ACC112 (cell line): ENCODE data around the gene TUBGCP6.

Source experiments
- H2AFZ ChIP-seq: fragments of 200-600 bp; sonication (generic); one replicate; pipeline ENCODE4 v1.6.0; 2017; ENCODE audit warnings: antibody characterized with exemption, low read length; ENCODE audit not compliant: unreplicated experiment
- H3K27ac ChIP-seq: fragments of 200-600 bp; sonication (generic); 2 replicates; pipeline ENCODE4 v1.5.1; 2014; ENCODE audit warnings: low read depth, mild to moderate bottlenecking, antibody characterized with exemption, low read length, moderate library complexity
- H3K27me3 ChIP-seq: fragments of 200-600 bp; sonication (generic); 2 replicates; pipeline ENCODE4 v1.6.1; 2014; ENCODE audit warnings: mild to moderate bottlenecking, antibody characterized with exemption, low read length, moderate library complexity, mixed read lengths; ENCODE audit not compliant: insufficient read depth
- H3K36me3 ChIP-seq: fragments of 200-600 bp; sonication (generic); 2 replicates; pipeline ENCODE4 v1.6.1; 2016; ENCODE audit warnings: mild to moderate bottlenecking, antibody characterized with exemption, low read length, moderate library complexity, mixed read lengths; ENCODE audit not compliant: insufficient read depth
- H3K4me1 ChIP-seq: fragments of 200-600 bp; sonication (generic); one replicate; pipeline ENCODE4 v1.6.1; 2016; ENCODE audit warnings: low read length, mixed read lengths; ENCODE audit not compliant: insufficient read depth, unreplicated experiment, control insufficient read depth
- H3K4me3 ChIP-seq: fragments of 200-600 bp; sonication (generic); 2 replicates; pipeline ENCODE4 v1.5.1; 2014; ENCODE audit warnings: mild to moderate bottlenecking, low read depth, low read length
- H3K79me2 ChIP-seq: fragments of 200-600 bp; sonication (generic); one replicate; pipeline ENCODE4 v1.6.0; 2016; ENCODE audit warnings: low read length; ENCODE audit not compliant: control insufficient read depth, unreplicated experiment, insufficient read depth

The TUBGCP6 gene

DNA sequence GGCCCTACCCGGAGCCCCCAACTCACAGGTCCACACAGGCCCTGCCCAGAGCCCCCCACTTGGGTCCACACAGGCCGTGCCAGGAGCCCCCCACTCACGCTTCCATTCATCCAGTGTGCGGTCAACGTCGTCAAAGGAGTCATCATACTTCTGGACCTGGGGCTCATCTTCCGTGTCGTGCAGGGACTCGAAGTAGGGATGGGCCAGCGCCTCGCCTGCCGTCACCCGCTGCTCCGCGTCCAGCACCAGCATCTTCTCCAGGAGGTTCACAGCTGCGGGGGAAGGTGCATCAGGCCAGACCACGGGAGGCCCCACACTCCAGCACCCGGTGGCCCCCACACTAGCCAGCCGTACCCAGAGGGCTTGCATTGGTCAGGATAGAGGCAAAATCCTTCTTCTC, 10.3 kb upstream of the TUBGCP6 start:
- H3K4me3 ChIP-seq = no peak overlapping the region
- no peak overlapping the region for H2AFZ ChIP-seq
- H3K4me1 ChIP-seq = peaks cover 2% of the 10 kb centered on the region
- H3K27me3 ChIP-seq = no peaks in the 10 kb centered on the region
- H3K36me3 ChIP-seq = no peaks in the 10 kb centered on the region
- H3K27ac ChIP-seq = no peak overlapping the region
- peaks cover 9% of the 10 kb centered on the region for H3K79me2 ChIP-seq

DNA sequence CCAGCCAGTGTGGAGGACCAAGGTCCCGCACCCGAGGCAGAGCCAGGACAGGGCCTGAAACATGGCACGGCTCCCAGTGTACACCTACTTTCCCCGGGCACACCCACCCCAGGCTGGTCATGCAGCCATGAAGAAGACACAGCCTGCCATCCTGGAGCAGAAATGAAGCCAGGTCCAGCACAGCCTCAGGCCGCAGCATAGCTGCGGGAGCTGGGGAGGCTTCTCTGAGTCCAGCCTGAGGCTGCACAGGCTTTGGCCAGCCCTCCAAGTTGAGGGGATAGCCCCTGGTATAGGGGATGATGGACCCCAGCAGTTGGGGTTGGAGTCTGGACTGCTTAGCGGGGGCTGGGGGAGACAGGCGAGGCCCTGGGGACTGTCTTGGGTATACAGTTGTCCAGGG, 9.1 kb upstream of the TUBGCP6 start:
- H2AFZ ChIP-seq = no peak overlapping the region
- H3K4me3 ChIP-seq = no peak overlapping the region
- peaks cover 5% of the 10 kb centered on the region for H3K4me1 ChIP-seq
- H3K27me3 ChIP-seq = no peaks in the 10 kb centered on the region
- no peak overlapping the region for H3K27ac ChIP-seq
- peaks cover 7% of the 10 kb centered on the region for H3K79me2 ChIP-seq
- no peaks in the 10 kb centered on the region for H3K36me3 ChIP-seq

DNA sequence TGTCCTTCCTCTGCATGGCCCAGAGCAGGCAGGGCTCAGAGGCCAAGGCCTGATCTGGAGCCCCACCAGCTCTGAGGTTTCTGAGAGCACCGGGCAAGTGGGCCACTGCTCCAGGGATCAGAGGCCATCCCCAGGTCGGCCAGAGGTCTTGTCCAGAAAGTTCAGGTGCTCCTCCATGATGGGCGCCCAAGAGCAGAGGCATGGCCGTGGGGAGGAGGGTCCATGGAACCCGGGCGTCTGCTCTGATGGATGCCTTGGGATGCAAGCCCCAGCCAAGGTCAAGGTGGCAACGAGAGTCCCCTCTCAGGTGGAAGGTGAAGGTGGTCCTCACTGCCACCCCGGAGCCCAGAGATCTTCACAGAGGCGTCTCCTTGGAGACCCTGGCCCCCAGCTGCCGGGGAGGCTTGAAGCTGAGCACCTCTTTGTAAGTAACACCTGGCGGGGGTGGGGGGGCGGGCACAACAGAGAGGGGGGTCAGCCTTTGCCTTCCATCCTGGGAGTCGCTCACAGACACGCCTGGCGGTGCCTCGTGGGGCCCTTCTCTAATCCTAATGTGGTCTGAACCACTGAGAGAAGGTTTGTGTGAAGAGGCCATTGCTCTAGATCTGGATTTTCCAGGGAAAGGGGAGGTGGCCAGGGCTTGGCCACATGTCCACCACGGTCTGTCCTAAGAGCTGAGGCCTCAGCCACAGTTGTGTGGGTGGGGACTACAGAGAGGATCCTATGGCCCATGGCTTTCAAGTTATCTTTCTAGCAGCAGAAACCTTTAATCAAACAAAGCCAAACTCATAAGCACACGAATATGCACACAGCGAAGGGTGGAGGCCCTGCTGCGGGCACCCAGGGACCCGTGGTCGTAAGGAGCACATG, 8.5 kb upstream of the TUBGCP6 start:
- H3K27ac ChIP-seq = no peak overlapping the region

DNA sequence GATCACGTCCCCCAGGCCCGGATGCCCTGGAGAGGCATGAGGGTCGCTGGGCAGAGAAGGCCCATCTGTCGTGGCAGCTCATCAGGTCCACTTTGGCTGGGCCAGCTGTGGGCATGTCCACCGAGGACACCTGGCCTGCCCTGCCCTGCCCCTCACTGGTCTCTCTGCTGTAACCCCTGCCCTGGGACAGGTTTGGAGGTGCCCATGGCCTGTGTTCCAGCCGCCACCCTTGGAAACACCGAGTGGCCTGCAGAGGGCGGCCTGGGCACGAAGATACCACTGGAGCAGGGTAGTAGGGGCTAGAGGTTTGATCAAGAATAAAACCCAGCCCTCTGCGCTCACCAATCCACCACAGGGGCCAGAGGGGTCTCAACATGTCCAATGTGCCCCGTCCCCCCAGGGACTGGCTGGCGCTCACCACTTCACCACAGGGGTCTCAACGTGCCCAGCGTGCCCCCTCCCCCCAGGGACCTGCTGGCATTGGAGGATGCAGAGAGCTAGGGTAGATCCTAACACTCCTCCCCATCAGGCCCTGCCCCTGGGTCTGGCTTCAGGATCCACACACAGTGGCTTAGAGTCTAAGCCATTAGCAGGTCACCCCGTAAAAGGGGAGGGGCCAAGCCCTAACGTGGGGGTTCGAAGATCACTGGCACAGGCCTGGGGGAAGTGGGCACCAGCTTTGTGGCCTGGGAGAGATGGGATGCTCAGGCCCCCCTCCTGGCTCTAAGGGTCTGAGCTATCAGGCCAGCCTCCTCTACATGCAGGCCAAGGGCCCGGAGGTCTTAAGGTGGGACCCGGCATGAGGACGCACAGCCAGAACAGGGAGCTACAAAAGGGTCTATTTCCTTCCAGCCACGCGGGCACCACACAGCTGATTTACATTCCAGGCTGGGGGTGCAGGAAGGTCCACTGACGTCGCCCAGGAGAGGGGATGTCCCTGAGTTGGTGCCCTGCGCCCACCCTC, 7.5 kb upstream of the TUBGCP6 start:
- H3K36me3 ChIP-seq = no peaks in the 10 kb centered on the region
- no peak overlapping the region for H2AFZ ChIP-seq
- peaks cover 4% of the 10 kb centered on the region for H3K79me2 ChIP-seq
- no peak overlapping the region for H3K27ac ChIP-seq
- no peak overlapping the region for H3K4me3 ChIP-seq
- H3K27me3 ChIP-seq = no peaks in the 10 kb centered on the region
- H3K4me1 ChIP-seq = peaks cover 5% of the 10 kb centered on the region

More for the DNA sequence above, 8.5 kb upstream of the TUBGCP6 start:
- Histone ChIP-seq H2AFZ (no peak overlapping the region), H3K27me3 (no peaks in the 10 kb centered on the region), H3K4me1 (peaks cover 5% of the 10 kb centered on the region), H3K36me3 (no peaks in the 10 kb centered on the region), H3K79me2 (peaks cover 4% of the 10 kb centered on the region), H3K4me3 (no peak overlapping the region)

DNA sequence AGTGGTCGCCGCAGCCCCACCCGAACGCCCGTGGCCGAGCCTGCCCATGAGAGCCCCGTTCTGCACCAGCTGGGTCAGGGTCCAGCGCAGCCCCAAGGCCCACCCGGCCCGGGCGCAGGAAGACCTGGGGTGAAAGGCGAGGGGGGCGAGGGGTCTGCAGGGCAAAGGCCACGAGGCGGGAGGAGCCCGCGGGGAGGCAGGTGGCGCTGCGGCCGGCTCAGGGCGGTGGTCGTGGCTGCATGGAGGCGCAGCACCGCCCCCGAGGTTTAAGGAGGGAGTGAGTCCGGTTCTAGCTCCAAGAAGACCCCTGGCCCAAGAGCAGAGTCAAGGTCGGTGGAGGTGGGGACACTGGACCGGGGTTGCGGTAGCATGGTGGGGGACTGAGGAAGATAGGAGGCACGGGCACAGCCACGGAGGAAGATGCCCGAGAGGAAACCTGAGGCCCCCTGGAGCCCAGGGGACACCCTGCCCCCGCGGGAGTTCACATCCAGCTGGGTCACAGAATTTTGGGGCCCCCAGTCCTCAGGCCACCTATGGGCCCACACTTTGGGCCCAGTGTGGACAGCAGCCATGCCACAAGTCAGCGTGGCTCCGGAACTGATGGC, 6.8 kb upstream of the TUBGCP6 start:
- Histone ChIP-seq H3K4me3 (peak overlapping the region; percentile 87), H3K4me1 (peaks cover 5% of the 10 kb centered on the region), H2AFZ (no peak overlapping the region), H3K27me3 (no peaks in the 10 kb centered on the region), H3K36me3 (no peaks in the 10 kb centered on the region), H3K79me2 (peaks cover 4% of the 10 kb centered on the region), H3K27ac (no peak overlapping the region)

DNA sequence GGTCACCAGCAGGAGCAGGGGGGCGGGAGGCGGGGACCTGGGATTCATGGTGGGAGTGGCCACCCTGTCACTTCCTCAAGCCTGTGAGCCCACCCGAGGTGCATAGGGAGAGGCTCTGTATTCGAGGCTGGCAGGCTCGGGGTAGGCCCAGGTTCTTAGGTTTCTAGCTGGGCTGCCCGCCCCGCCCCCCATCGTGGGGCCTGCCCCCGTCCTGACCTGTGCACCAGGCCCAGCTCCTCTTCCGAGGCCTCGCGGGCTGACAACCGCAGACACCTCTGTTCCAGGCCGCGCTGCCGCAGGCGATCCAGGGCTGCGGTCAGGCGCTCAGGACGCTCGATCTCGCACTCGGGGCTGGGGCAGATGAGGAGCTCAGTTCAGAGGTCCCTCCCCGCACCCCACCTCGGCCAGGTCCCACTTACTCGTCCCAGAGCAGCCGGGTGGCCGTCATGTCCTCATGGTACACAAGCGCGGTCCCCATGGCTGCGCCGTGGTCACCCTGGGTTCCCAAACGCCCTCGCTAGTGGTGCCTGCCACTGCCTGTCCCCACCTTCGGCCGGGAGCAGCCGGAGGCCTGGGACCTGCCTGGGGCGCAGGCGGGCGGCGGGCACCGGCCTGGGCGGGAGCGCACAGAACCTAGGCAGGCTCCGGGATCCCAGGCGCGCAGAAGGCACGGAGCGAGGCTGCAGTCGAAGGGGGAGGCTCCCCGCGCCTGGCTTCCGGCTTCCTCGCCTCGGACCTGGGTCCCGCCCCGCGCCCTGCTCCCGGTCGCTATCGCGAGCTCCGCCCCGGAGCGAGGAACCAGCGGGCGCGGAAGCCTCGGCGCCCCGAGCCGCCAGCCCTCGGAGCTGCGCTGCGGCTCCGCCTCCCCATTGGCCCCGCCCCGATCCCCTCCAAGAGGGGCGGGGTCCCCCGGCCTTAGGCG, 6.0 kb upstream of the TUBGCP6 start, which contains the start of gene HDAC10:
Gene HDAC10, minus strand, starts transcription at position 711 of the 922 bp plus-strand sequence. Its CDS starts 233 bp downstream, at position 478.
- Histone ChIP-seq H3K4me3 (peak within 1 kb of the TSS; percentile 87), H3K36me3 (no peaks in the 10 kb centered on the region), H3K79me2 (peaks cover 4% of the 10 kb centered on the region), H3K27me3 (no peaks in the 10 kb centered on the region), H3K4me1 (peaks cover 5% of the 10 kb centered on the region), H2AFZ (no peak within 1 kb of the TSS), H3K27ac (peak within 1 kb of the TSS; percentile 29; the same call in 1 of the 2 replicates)

DNA sequence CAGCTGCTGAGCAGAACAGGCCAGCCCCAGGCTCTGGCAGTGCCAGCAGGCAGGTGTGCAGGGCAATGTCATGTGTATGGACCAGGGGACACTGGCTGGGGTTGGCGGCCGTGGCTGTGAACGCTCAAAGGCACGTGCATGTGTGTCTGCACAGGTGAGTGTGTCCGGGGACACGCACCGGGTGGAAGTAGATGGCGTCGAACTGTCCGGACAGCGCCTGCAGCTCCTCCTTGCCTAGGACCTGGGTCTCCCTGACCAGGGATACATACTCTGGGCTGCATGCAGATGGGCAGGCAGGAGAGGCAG, 5.4 kb upstream of the TUBGCP6 start:
- Histone ChIP-seq H3K4me1 (peaks cover 5% of the 10 kb centered on the region), H3K79me2 (peaks cover 4% of the 10 kb centered on the region), H3K36me3 (no peaks in the 10 kb centered on the region), H3K27ac (no peak overlapping the region), H3K27me3 (no peaks in the 10 kb centered on the region), H3K4me3 (peak overlapping the region; percentile 87), H2AFZ (no peak overlapping the region)

DNA sequence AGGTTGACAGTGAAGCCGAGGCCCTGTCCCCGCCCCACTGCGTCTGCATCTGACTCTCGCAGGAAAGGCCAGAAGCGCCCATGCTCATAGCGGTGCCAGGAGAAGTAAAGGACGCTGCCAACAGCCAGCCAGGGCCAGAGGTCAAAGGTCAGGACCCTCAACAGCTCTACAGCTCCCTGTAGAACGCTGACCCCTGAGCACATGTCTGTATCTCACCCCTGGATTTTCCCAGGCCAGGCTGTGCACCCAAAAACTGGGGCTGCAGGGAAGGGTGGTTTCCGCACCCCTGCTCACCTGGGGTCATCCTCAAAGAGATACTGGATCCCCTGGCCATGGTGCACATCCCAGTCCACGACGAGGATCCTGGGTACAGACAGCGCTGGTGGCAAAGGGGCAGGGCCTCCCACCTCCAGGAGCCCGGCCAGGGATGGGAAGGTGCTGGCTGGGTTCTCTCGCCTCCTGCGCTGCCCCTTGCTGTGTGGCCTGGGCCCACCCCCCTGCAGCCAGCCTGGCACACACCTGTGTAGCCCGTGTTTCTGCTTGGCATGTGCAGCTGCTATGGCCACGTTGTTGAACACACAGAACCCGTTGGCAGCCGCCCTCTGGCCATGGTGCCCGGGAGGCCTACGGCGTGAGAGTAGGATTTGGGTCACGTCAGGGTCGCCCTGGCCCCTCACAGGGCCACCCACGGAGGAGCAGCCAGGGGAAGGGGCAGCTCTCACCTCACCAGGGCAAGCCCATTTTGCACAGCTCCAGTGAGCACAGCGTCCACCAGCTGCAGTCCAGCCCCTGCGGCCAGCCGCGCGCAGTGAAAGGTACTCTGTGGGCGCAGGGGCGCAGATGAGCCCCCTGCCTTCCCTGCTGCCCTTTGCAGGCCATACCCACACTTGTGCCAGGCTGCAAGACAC, 4.8 kb upstream of the TUBGCP6 start:
- H3K27ac ChIP-seq = no peak overlapping the region
- H3K4me3 ChIP-seq = peak overlapping the region; percentile 87
- no peaks in the 10 kb centered on the region for H3K27me3 ChIP-seq
- peaks cover 6% of the 10 kb centered on the region for H3K79me2 ChIP-seq
- H2AFZ ChIP-seq = no peak overlapping the region
- no peaks in the 10 kb centered on the region for H3K36me3 ChIP-seq
- peaks cover 5% of the 10 kb centered on the region for H3K4me1 ChIP-seq
